OCI-LY1 (cell line): ENCODE data around the gene USP48.

Experiments
- H2AFZ ChIP-seq: fragments of 200-600 bp; sonication (generic), shearing (Covaris generic); 2 replicates; pipeline ENCODE4 v1.6.0; 2014; ENCODE audit warnings: antibody characterized with exemption, mild to moderate bottlenecking, low read length
- H3F3A ChIP-seq: fragments of 200-600 bp; sonication (generic), shearing (Covaris generic); 2 replicates; pipeline ENCODE4 v1.6.0; 2014; ENCODE audit warnings: mild to moderate bottlenecking, antibody characterized with exemption, low read length, moderate library complexity; ENCODE audit not compliant: insufficient read depth
- H3K27ac ChIP-seq: fragments of 200-600 bp; sonication (generic); 2 replicates; pipeline ENCODE4 v1.5.1; 2014; ENCODE audit warnings: low read length, mixed run types, mild to moderate bottlenecking, low read depth; ENCODE audit not compliant: poor library complexity, severe bottlenecking
- H3K27me3 ChIP-seq: fragments of 200-600 bp; sonication (generic); 2 replicates; pipeline ENCODE4 v1.6.0; 2014; ENCODE audit warnings: antibody characterized with exemption, mild to moderate bottlenecking, low read length, moderate library complexity; ENCODE audit not compliant: insufficient read depth
- H3K36me3 ChIP-seq: fragments of 200-600 bp; sonication (generic); 2 replicates; pipeline ENCODE4 v1.6.1; 2014; ENCODE audit warnings: mild to moderate bottlenecking, antibody characterized with exemption, low read length, moderate library complexity, mixed read lengths; ENCODE audit not compliant: insufficient read depth
- H3K4me1 ChIP-seq: fragments of 200-600 bp; sonication (generic); 2 replicates; pipeline ENCODE4 v1.5.1; 2014; ENCODE audit warnings: mild to moderate bottlenecking, low read length, moderate library complexity; ENCODE audit not compliant: insufficient read depth, severe bottlenecking
- H3K4me2 ChIP-seq: fragments of 200-600 bp; sonication (generic), shearing (Covaris generic); 2 replicates; pipeline ENCODE4 v1.6.1; 2014; ENCODE audit warnings: low read length
- H3K4me3 ChIP-seq: fragments of 200-600 bp; sonication (generic); 2 replicates; pipeline ENCODE4 v1.5.1; 2014; ENCODE audit warnings: low read length, low read depth, mild to moderate bottlenecking, mixed read lengths; ENCODE audit not compliant: poor library complexity, severe bottlenecking
- H3K79me2 ChIP-seq: fragments of 200-600 bp; shearing (Covaris generic); 2 replicates; pipeline ENCODE4 v1.6.1; 2016; ENCODE audit warnings: mixed run types, low read length, mixed read lengths; ENCODE audit not compliant: insufficient read depth
- H3K9ac ChIP-seq: fragments of 200-600 bp; sonication (generic), shearing (Covaris generic); 2 replicates; pipeline ENCODE4 v1.6.1; 2014; ENCODE audit warnings: mild to moderate bottlenecking, low read length, mixed read lengths
- H3K9me2 ChIP-seq: fragments of 200-600 bp; sonication (generic), shearing (Covaris generic); 2 replicates; pipeline ENCODE4 v1.6.1; 2014; ENCODE audit warnings: low read depth, mild to moderate bottlenecking, low read length, mixed read lengths
- H3K9me3 ChIP-seq: fragments of 200-600 bp; shearing (Covaris generic); 2 replicates; pipeline ENCODE4 v1.6.1; 2014; ENCODE audit warnings: low read length, mixed read lengths
- H4K20me1 ChIP-seq: fragments of 200-600 bp; sonication (generic), shearing (Covaris generic); 2 replicates; pipeline ENCODE4 v1.6.0; 2016; ENCODE audit warnings: mild to moderate bottlenecking, low read length; ENCODE audit not compliant: insufficient read depth
- CTCF ChIP-seq: fragments of 200-600 bp; sonication (generic), shearing (Covaris generic); IDR thresholded peaks from 2 replicates; pipeline ENCODE4 v1.5.1; 2017; ENCODE audit warnings: mild to moderate bottlenecking, antibody characterized with exemption, low read length, moderate library complexity, mixed read lengths
- EZH2 ChIP-seq: fragments of 200-600 bp; sonication (generic), shearing (Covaris generic); IDR thresholded peaks from 2 replicates; pipeline ENCODE4 v1.8.0; 2017; ENCODE audit warnings: borderline replicate concordance, mixed run types, mild to moderate bottlenecking, antibody characterized with exemption, low read length, moderate library complexity, mixed read lengths

USP48 gene

GRCh38 chr1:21668951-21669257 lies 114.0 kb downstream of the USP48 start:
- Histone ChIP-seq H2AFZ (no peak overlapping the region), H3K36me3 (no peaks in the 10 kb centered on the region), H3K4me2 (peak overlapping the region; percentile 51; the same call in 1 of the 2 replicates), H3K9me3 (no peaks in the 10 kb centered on the region), H3K4me3 (peak overlapping the region; percentile 31), H3K4me1 (no peaks in the 10 kb centered on the region), H3K79me2 (no peaks in the 10 kb centered on the region), H4K20me1 (no peaks in the 10 kb centered on the region), H3K27me3 (0 out of 2 replicates have a peak, but pooled peaks cover 3% of the 10 kb centered on the region), H3K27ac (no peak overlapping the region), H3F3A (no peaks in the 10 kb centered on the region), H3K9ac (no peak overlapping the region), H3K9me2 (no peaks in the 10 kb centered on the region)
- no peak for TF ChIP-seq EZH2
- no peak for TF ChIP-seq CTCF

DNA sequence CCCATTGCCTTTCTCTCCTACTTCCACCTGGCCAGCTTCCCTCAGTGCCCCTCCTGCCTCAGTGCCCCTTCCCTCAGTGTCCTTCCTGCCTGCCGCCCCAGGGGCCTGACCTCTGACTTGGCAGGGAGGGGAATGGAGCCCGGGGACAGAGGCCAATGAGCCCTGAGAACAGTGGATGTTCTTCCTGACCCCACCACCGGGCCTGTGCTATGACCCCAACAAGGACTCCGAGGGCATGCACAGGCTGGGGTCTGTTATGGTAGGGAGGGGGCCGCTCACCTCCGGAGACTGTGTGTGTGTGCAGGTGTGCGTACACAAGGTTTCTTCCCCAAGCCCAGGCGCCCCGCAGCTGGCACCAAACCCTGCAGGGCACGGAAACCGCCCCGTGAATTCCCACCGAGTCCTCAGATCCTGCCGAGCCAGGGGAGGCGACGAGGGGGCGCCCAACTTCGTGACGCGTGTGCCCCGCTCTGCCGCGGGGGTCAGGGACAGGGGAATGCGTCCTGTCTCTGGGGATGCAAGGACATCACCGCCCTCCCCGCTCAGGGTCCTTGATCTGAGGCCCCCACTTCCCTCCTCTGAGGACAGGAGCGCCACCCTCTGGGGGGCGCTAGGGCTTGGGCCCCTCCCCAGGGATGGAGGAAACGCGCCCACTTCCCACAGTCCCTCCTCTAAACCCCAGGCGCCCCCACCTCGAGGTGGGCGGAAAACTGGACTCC lies 114.6 kb downstream of the USP48 start:
- TF ChIP-seq EZH2 (no peak), CTCF (no peak)
- H3K36me3 ChIP-seq: no peaks in the 10 kb centered on the region
- H2AFZ ChIP-seq: no peak overlapping the region
- no peaks in the 10 kb centered on the region for H3K79me2 ChIP-seq
- H3K9ac ChIP-seq: no peak overlapping the region
- H3K9me3 ChIP-seq: no peaks in the 10 kb centered on the region
- no peak overlapping the region for H3K27ac ChIP-seq
- no peak overlapping the region for H3K4me2 ChIP-seq
- no peaks in the 10 kb centered on the region for H3F3A ChIP-seq
- no peak overlapping the region for H3K4me3 ChIP-seq
- 0 out of 2 replicates have a peak, but pooled peaks cover 3% of the 10 kb centered on the region for H3K27me3 ChIP-seq
- no peaks in the 10 kb centered on the region for H3K9me2 ChIP-seq
- no peaks in the 10 kb centered on the region for H4K20me1 ChIP-seq
- H3K4me1 ChIP-seq: no peaks in the 10 kb centered on the region

DNA sequence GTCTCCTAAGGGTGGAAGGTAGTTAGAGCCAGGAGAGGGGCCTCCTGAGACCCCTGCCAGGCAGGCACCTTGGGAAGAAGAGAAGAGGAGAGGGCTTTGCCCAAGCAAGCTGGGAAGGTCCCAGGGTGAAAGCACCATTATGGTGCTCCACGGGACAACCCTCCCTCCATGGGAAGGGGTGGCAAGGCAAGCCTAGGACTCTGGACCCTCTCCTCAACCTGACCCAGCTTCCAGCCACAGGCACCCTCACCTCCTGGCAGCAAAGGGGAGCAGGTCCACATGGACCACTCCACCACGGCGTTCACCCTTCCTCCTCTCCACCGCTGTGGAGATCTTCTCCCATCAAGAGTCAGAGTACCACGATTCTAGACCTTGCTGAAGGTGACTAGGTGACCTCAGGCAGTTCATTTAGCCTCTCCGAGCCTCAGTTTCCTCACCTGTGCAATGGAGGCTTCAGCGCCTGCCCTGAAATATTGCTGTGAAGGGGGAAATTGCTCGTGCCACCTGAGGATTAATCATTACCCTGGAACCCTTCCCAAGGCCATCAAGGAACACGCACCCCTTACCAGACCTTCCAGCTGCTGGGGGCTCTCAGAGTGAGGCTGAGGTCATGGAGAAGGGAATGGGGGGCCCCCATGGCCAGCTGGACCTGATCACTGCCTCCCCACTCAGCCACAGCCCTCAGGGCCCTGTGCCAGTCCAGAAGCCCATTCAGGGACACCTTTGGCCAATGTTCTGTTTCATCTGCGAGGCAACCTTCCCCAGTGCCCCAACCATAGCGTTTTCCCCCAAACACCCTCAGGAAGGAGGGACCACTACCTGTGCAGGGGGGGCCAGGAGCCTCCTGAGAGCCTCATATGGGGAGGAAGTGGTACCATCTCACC lies 115.4 kb downstream of the USP48 start:
- no peaks in the 10 kb centered on the region for H4K20me1 ChIP-seq
- H3K9ac ChIP-seq: no peak overlapping the region
- no peaks in the 10 kb centered on the region for H3F3A ChIP-seq
- no peaks in the 10 kb centered on the region for H3K9me3 ChIP-seq
- H3K79me2 ChIP-seq: no peaks in the 10 kb centered on the region
- H3K9me2 ChIP-seq: no peaks in the 10 kb centered on the region
- no peak overlapping the region for H2AFZ ChIP-seq
- no peaks in the 10 kb centered on the region for H3K4me1 ChIP-seq
- H3K27me3 ChIP-seq: 0 out of 2 replicates have a peak, but pooled peaks cover 3% of the 10 kb centered on the region
- H3K4me3 ChIP-seq: no peak overlapping the region
- H3K4me2 ChIP-seq: no peak overlapping the region
- no peak overlapping the region for H3K27ac ChIP-seq
- TF ChIP-seq EZH2: no peak
- no peak for TF ChIP-seq CTCF
- no peaks in the 10 kb centered on the region for H3K36me3 ChIP-seq
